GM12878 (cell line): Measurements from ENCODE around the gene ZNF302. TPM values are rescaled to one million over a fixed set of nuclear protein-coding genes. Genes with fewer than 3 reads are reported as not detected.

Experiments
- ATF7 ChIP-seq: fragments of 450-650 bp; IDR thresholded peaks from 2 replicates; pipeline ENCODE4 v1.6.1; 2016; ENCODE audit warnings: low read depth, mild to moderate bottlenecking
- SUZ12 ChIP-seq: fragments of 200-600 bp; sonication (generic); IDR thresholded peaks from one replicate; pipeline ENCODE4 v1.6.1; 2018; ENCODE audit warnings: antibody characterized with exemption, mild to moderate bottlenecking; ENCODE audit not compliant: unreplicated experiment
- TAF1 ChIP-seq: IDR thresholded peaks from 2 replicates; pipeline ENCODE4 v1.6.1; 2011; ENCODE audit warnings: mild to moderate bottlenecking, low read depth, low read length, borderline replicate concordance
- polyA plus RNA-seq, 11 experiments: library from polyadenylated mRNA; depleted of rRNA in 4 of 11; unstranded in 6 of 11; stranded (reverse) in 5 of 11; fragments of >200 nt; fragmentation: Nextera tagmentation in 4 of 11; fragmentation: Illumina TruSeq in 1 of 11; extraction: Ambion mirVana in 4 of 11; extraction: Trizol in 1 of 11; gene quantifications; 1 replicate in 1 of 11; 2 replicates in 10 of 11; pipeline versions ENCODE4 v1.2.1 to v1.2.3, GENCODE V29; 2011 to 2016; ENCODE audit warnings: inconsistent platforms in 2 of 11, missing spikeins in 2 of 11, low read depth in 1 of 11
- total RNA-seq, 4 experiments: library from RNA; depleted of rRNA in 3 of 4; stranded (reverse); fragments of >200 nt in 3 of 4; fragmentation: Illumina TruSeq in 1 of 4; extraction: Trizol in 1 of 4; gene quantifications; 2 replicates each; pipeline versions ENCODE4 v1.2.1 to v1.2.3, GENCODE V29; 2013 to 2021
- TF ChIP-seq, protein P1 (sequence below): IDR thresholded peaks from 2 replicates; pipeline ENCODE4 v1.6.1; 2012; ENCODE audit warnings: improper control_type of control experiment, low read depth, low read length; ENCODE audit not compliant: insufficient replicate concordance
- TF ChIP-seq, protein P2 (sequence below): fragments of 450-650 bp; IDR thresholded peaks from 2 replicates; pipeline ENCODE4 v1.6.1; 2017; ENCODE audit warnings: mild to moderate bottlenecking, low read depth, inconsistent platforms; ENCODE audit not compliant: poor library complexity, severe bottlenecking

The ZNF302 gene
- total and polyA plus RNA-seq, 10 of the 15 experiments (the other 5 are each of a cell fraction or from before 2014, with no cell fraction given) = 8.4 to 35.4 (median 19.7) TPM

DNA sequence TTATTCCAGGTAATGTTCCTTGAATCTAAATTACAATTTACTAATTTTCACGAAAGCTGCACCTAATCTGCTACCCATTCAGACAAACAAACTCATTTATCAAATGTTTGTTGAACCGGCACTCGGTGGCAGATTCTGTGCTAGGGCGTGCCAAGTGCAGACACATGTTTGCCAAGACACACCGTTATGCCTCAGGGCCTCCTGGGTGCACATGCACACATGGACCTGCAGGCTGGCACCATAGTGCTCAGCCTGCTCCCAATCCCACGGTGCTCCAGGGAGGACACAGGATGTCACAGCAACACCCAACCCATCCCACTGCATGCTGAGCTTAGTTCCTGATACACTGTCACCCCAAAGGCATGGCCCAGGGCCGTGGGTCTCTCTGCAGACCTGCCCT is 8.2 kb upstream of the ZNF302 start (continued):
- TF ChIP-seq, protein P1, sequence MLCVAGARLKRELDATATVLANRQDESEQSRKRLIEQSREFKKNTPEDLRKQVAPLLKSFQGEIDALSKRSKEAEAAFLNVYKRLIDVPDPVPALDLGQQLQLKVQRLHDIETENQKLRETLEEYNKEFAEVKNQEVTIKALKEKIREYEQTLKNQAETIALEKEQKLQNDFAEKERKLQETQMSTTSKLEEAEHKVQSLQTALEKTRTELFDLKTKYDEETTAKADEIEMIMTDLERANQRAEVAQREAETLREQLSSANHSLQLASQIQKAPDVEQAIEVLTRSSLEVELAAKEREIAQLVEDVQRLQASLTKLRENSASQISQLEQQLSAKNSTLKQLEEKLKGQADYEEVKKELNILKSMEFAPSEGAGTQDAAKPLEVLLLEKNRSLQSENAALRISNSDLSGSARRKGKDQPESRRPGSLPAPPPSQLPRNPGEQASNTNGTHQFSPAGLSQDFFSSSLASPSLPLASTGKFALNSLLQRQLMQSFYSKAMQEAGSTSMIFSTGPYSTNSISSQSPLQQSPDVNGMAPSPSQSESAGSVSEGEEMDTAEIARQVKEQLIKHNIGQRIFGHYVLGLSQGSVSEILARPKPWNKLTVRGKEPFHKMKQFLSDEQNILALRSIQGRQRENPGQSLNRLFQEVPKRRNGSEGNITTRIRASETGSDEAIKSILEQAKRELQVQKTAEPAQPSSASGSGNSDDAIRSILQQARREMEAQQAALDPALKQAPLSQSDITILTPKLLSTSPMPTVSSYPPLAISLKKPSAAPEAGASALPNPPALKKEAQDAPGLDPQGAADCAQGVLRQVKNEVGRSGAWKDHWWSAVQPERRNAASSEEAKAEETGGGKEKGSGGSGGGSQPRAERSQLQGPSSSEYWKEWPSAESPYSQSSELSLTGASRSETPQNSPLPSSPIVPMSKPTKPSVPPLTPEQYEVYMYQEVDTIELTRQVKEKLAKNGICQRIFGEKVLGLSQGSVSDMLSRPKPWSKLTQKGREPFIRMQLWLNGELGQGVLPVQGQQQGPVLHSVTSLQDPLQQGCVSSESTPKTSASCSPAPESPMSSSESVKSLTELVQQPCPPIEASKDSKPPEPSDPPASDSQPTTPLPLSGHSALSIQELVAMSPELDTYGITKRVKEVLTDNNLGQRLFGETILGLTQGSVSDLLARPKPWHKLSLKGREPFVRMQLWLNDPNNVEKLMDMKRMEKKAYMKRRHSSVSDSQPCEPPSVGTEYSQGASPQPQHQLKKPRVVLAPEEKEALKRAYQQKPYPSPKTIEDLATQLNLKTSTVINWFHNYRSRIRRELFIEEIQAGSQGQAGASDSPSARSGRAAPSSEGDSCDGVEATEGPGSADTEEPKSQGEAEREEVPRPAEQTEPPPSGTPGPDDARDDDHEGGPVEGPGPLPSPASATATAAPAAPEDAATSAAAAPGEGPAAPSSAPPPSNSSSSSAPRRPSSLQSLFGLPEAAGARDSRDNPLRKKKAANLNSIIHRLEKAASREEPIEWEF = no peak
- TF ChIP-seq ATF7 (no peak), SUZ12 (no peak), TAF1 (no peak)
- TF ChIP-seq, protein P2, sequence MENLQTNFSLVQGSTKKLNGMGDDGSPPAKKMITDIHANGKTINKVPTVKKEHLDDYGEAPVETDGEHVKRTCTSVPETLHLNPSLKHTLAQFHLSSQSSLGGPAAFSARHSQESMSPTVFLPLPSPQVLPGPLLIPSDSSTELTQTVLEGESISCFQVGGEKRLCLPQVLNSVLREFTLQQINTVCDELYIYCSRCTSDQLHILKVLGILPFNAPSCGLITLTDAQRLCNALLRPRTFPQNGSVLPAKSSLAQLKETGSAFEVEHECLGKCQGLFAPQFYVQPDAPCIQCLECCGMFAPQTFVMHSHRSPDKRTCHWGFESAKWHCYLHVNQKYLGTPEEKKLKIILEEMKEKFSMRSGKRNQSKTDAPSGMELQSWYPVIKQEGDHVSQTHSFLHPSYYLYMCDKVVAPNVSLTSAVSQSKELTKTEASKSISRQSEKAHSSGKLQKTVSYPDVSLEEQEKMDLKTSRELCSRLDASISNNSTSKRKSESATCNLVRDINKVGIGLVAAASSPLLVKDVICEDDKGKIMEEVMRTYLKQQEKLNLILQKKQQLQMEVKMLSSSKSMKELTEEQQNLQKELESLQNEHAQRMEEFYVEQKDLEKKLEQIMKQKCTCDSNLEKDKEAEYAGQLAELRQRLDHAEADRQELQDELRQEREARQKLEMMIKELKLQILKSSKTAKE = no peak
